PC-9 (cell line): Measurements from ENCODE around the gene CNTN5. TPM values are rescaled to one million over a fixed set of nuclear protein-coding genes. Genes with fewer than 3 reads are reported as not detected.

ENCODE experiments used
- BruUV-seq: library from RNA; stranded (reverse); fragments of 400-500 nt; replicated peaks from 2 replicates; lab custom pipeline; 2021; lab: Mats Ljungman, UMichigan
- CTCF ChIA-PET: fragments of 300-600 bp; sonication (Branson Sonifier 250); formaldehyde crosslinking; loops from one replicate; lab custom pipeline; 2022; ENCODE audit warnings: antibody characterized with exemption; lab: Charles Lee
- POLR2A ChIA-PET: fragments of 300-600 bp; sonication (Branson Sonifier 250); formaldehyde crosslinking; loops from one replicate; lab custom pipeline; 2022; ENCODE audit warnings: antibody characterized with exemption; ENCODE audit not compliant: unreplicated experiment; lab: Charles Lee
- DNase-seq, 2 experiments: peaks; one replicate each; pipeline versions ENCODE4 v3.0.0 to v3.0.0-alpha.2; 2015 to 2022; ENCODE audit warnings: mixed read lengths in 1 of 2
- H2AFZ ChIP-seq: fragments of 200-600 bp; sonication (generic); 2 replicates; pipeline ENCODE4 v1.8.1; 2017; ENCODE audit warnings: antibody characterized with exemption
- H3F3A ChIP-seq: fragments of 200-600 bp; sonication (generic); 2 replicates; pipeline ENCODE4 v1.8.1; 2017; ENCODE audit warnings: antibody characterized with exemption, mild to moderate bottlenecking, low read depth; ENCODE audit not compliant: insufficient read depth
- H3K27ac ChIP-seq: fragments of 200-600 bp; sonication (generic); 2 replicates; pipeline ENCODE4 v1.6.1; 2016; ENCODE audit warnings: mixed run types
- H3K27me3 ChIP-seq: fragments of 200-600 bp; sonication (generic); 2 replicates; pipeline ENCODE4 v1.6.1; 2016; ENCODE audit warnings: low read depth, mixed run types; ENCODE audit not compliant: insufficient read depth
- H3K36me3 ChIP-seq: fragments of 200-600 bp; sonication (generic); 2 replicates; pipeline ENCODE4 v1.6.1; 2016; ENCODE audit warnings: low read depth, mixed run types
- H3K4me1 ChIP-seq: fragments of 200-600 bp; sonication (generic); replicated peaks from 2 replicates; pipeline ENCODE4 v1.6.1; 2016; ENCODE audit warnings: mixed run types; ENCODE audit not compliant: insufficient read depth
- H3K4me2 ChIP-seq: fragments of 200-600 bp; sonication (generic); 2 replicates; pipeline ENCODE4 v1.6.1; 2017; ENCODE audit warnings: mixed run types
- H3K4me3 ChIP-seq: fragments of 200-600 bp; sonication (generic); 2 replicates; pipeline ENCODE4 v1.6.1; 2016; ENCODE audit warnings: mixed run types
- H3K79me2 ChIP-seq: fragments of 200-600 bp; sonication (generic); 2 replicates; pipeline ENCODE4 v1.6.1; 2017; ENCODE audit warnings: low read depth, mixed run types
- H3K9me2 ChIP-seq: fragments of 200-600 bp; sonication (generic); 2 replicates; pipeline ENCODE4 v1.8.1; 2017; ENCODE audit warnings: mild to moderate bottlenecking; ENCODE audit not compliant: insufficient read depth
- H3K9me3 ChIP-seq: fragments of 200-600 bp; sonication (generic); 2 replicates; pipeline ENCODE4 v1.8.1; 2016; ENCODE audit warnings: low read depth; ENCODE audit not compliant: insufficient read depth
- H4K20me1 ChIP-seq: fragments of 200-600 bp; sonication (generic); 2 replicates; pipeline ENCODE4 v1.8.1; 2017; ENCODE audit not compliant: insufficient read depth
- EZH2 ChIP-seq: fragments of 200-600 bp; sonication (generic); IDR thresholded peaks from 2 replicates; pipeline ENCODE4 v1.8.0; 2017; ENCODE audit warnings: antibody characterized with exemption, low read depth
- intact Hi-C: fragments of 100-400 bp; cut with micrococcal nuclease; formaldehyde crosslinking; loops from one replicate; pipeline ENCODE4 v1.10.0; 2022; ENCODE audit not compliant: unreplicated experiment
- total RNA-seq: library from RNA; stranded (reverse); gene quantifications from 2 replicates; pipeline ENCODE4 v1.2.3, GENCODE V29; 2021
- TF ChIP-seq, protein P1 (sequence below): fragments of 200-600 bp; sonication (generic); conservative IDR thresholded peaks from 2 replicates; pipeline ENCODE4 v1.6.1; 2017; ENCODE audit warnings: mixed run types, antibody characterized with exemption, mild to moderate bottlenecking, moderate library complexity

Gene CNTN5
- total RNA-seq, 1 experiment from 2014 or later = not detected

DNA sequence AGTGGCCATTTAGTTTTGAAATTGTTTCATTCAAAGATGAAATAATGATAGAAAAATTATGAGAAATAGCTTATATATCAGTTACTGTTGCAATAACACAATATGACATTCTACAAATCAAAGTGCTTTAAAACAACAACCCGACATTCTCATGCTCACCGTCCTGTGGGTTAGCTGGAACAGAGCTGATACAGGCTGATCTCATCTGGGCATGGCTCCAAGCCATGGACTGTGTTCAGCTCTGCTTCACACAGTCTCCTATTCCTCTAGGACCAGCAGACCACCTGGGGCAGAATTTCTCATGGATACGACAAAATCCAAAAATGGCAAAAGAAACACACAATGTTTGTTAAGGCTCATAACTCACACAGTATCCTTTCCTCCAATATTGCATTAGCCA lies 178.6 kb downstream of the CNTN5 start:
- Histone ChIP-seq H4K20me1 (no peaks in the 10 kb centered on the region), H3K79me2 (no peaks in the 10 kb centered on the region), H3K9me3 (no peaks in the 10 kb centered on the region), H3K9me2 (no peaks in the 10 kb centered on the region), H2AFZ (no peak overlapping the region), H3K27me3 (no peaks in the 10 kb centered on the region), H3K27ac (no peak overlapping the region), H3K4me3 (no peak overlapping the region), H3F3A (no peaks in the 10 kb centered on the region), H3K36me3 (no peaks in the 10 kb centered on the region), H3K4me1 (no peaks in the 10 kb centered on the region), H3K4me2 (no peak overlapping the region)
- CTCF ChIA-PET = no interaction called here
- no peak for DNase-seq
- intact Hi-C loops = no loop called here
- TF ChIP-seq, protein P1, sequence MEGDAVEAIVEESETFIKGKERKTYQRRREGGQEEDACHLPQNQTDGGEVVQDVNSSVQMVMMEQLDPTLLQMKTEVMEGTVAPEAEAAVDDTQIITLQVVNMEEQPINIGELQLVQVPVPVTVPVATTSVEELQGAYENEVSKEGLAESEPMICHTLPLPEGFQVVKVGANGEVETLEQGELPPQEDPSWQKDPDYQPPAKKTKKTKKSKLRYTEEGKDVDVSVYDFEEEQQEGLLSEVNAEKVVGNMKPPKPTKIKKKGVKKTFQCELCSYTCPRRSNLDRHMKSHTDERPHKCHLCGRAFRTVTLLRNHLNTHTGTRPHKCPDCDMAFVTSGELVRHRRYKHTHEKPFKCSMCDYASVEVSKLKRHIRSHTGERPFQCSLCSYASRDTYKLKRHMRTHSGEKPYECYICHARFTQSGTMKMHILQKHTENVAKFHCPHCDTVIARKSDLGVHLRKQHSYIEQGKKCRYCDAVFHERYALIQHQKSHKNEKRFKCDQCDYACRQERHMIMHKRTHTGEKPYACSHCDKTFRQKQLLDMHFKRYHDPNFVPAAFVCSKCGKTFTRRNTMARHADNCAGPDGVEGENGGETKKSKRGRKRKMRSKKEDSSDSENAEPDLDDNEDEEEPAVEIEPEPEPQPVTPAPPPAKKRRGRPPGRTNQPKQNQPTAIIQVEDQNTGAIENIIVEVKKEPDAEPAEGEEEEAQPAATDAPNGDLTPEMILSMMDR = no peak
- TF ChIP-seq EZH2 = no peak
- BruUV-seq = no TSS peak
- POLR2A ChIA-PET = no interaction called here

DNA sequence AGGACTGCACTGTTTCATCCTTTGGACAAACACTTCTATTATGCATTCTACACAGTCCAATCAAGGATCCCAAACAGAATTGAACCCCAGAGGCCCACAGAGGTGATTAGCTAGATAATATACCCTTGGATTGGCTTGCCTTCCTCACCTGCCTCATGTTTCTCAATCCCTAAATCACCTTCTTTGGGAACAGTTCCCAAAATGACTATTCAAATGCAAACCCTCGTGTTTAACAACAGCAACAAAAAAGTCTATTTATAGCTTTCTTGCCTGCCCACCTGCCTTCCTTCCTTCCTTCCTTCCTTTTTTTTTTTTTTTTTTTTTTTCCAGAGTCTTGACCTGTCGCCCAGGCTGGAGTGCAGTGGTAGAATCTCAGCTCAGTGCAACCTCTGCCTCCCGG lies 180.0 kb downstream of the CNTN5 start:
- no peaks in the 10 kb centered on the region for H3F3A ChIP-seq
- no peak overlapping the region for H3K4me2 ChIP-seq
- H3K27ac ChIP-seq = no peak overlapping the region
- intact Hi-C loops = no loop called here
- no peaks in the 10 kb centered on the region for H3K79me2 ChIP-seq
- no peaks in the 10 kb centered on the region for H3K36me3 ChIP-seq
- H3K4me3 ChIP-seq = no peak overlapping the region
- TF ChIP-seq EZH2 = no peak
- TF ChIP-seq, protein P1 = no peak
- no TSS peak for BruUV-seq
- H3K9me2 ChIP-seq = no peaks in the 10 kb centered on the region
- H2AFZ ChIP-seq = no peak overlapping the region
- no peaks in the 10 kb centered on the region for H3K4me1 ChIP-seq
- DNase-seq = no peak
- POLR2A ChIA-PET = no interaction called here
- H4K20me1 ChIP-seq = no peaks in the 10 kb centered on the region
- CTCF ChIA-PET = no interaction called here
- no peaks in the 10 kb centered on the region for H3K9me3 ChIP-seq
- no peaks in the 10 kb centered on the region for H3K27me3 ChIP-seq

- Histone ChIP-seq H3K9me3 (no peaks in the 10 kb centered on the region), H3K9me2 (no peaks in the 10 kb centered on the region), H4K20me1 (no peaks in the 10 kb centered on the region), H3K27me3 (no peaks in the 10 kb centered on the region), H3F3A (no peaks in the 10 kb centered on the region), H3K4me1 (no peaks in the 10 kb centered on the region), H3K79me2 (no peaks in the 10 kb centered on the region), H3K27ac (no peak overlapping the region), H3K4me2 (no peak overlapping the region), H3K4me3 (no peak overlapping the region), H2AFZ (no peak overlapping the region), H3K36me3 (no peaks in the 10 kb centered on the region)
- DNase-seq = no peak
- BruUV-seq = no TSS peak
- ChIA-PET CTCF (no interaction called here), POLR2A (no interaction called here)
- TF ChIP-seq, protein P1 = no peak
- TF ChIP-seq EZH2 = no peak
- intact Hi-C loops = no loop called here
Measured at GRCh38 chr11:99208813-99209212, 188.1 kb downstream of the CNTN5 start.
